ENCODE results near the gene GPC6.

GPC6 gene

GRCh38 chr13:93289053-93289452 lies 62.4 kb downstream of the GPC6 start:
- H3K27ac ChIP-seq: no peak overlapping the region
- no peak for TF ChIP-seq CTCF (conservative IDR thresholded peaks at IDR 0.05)

GRCh38 chr13:93289842-93290241 lies 63.2 kb downstream of the GPC6 start:
- H3K27ac ChIP-seq: no peak overlapping the region

GRCh38 chr13:93290503-93290902 lies 63.9 kb downstream of the GPC6 start:
- H3K27ac ChIP-seq: no peak overlapping the region

More at GRCh38 chr13:93289842-93290241, 63.2 kb downstream of the GPC6 start:
- no peak for TF ChIP-seq CTCF (conservative IDR thresholded peaks at IDR 0.05)

GRCh38 chr13:93292366-93292765 lies 65.8 kb downstream of the GPC6 start:
- TF ChIP-seq CTCF (conservative IDR thresholded peaks at IDR 0.05): no peak
- no peak overlapping the region for H3K27ac ChIP-seq

More at GRCh38 chr13:93290503-93290902, 63.9 kb downstream of the GPC6 start:
- no peak for TF ChIP-seq CTCF (conservative IDR thresholded peaks at IDR 0.05)

- TF ChIP-seq CTCF (conservative IDR thresholded peaks at IDR 0.05): no peak
- no peak overlapping the region for H3K27ac ChIP-seq
Measured at GRCh38 chr13:93293710-93294109, 67.1 kb downstream of the GPC6 start.

- no peak for TF ChIP-seq CTCF (conservative IDR thresholded peaks at IDR 0.05)
- no peak overlapping the region for H3K27ac ChIP-seq
Measured at GRCh38 chr13:93296584-93296983, 70.0 kb downstream of the GPC6 start.

GRCh38 chr13:93298713-93299112 lies 72.1 kb downstream of the GPC6 start:
- TF ChIP-seq CTCF (conservative IDR thresholded peaks at IDR 0.05): no peak
- H3K27ac ChIP-seq: no peak overlapping the region

- no peak overlapping the region for H3K27ac ChIP-seq
Measured at GRCh38 chr13:93304134-93304533, 77.5 kb downstream of the GPC6 start.

More at GRCh38 chr13:93304134-93304533, 77.5 kb downstream of the GPC6 start:
- no peak for TF ChIP-seq CTCF (conservative IDR thresholded peaks at IDR 0.05)
